Spinal cord (tissue), 10 donors: Measurements from ENCODE around the gene MAJIN. TPM values are rescaled to one million over a fixed set of nuclear protein-coding genes. Genes with fewer than 3 reads are reported as not detected.
A peak's percentile ranks its signal among the peaks of the same experiment; 100 is the strongest.
"Not testable (repeated sequence)": the region's sequence is repeated elsewhere in the genome, so short reads cannot be mapped to it uniquely, and the experiment has no call there.

Source experiments
- DNase-seq, 6 donors: peaks; one replicate each; pipeline versions ENCODE4 v3.0.0 to v3.0.0-alpha.2; 2013 to 2015; ENCODE audit warnings: low spot score in 6 of 6, low read depth in 4 of 6
- H3K27ac ChIP-seq: one replicate; pipeline ENCODE4 v1.5.1; 2013; ENCODE audit warnings: low read depth, low read length, control low read depth
- H3K27me3 ChIP-seq: one replicate; pipeline ENCODE4 v1.6.1; 2013; ENCODE audit warnings: low read length; ENCODE audit not compliant: control insufficient read depth, insufficient read depth
- H3K36me3 ChIP-seq: one replicate; pipeline ENCODE4 v1.6.1; 2013; ENCODE audit warnings: low read length; ENCODE audit not compliant: control insufficient read depth, insufficient read depth
- H3K4me1 ChIP-seq: one replicate; pipeline ENCODE4 v1.6.1; 2013; ENCODE audit warnings: low read length; ENCODE audit not compliant: control insufficient read depth, insufficient read depth
- H3K4me3 ChIP-seq: one replicate; pipeline ENCODE4 v1.5.1; 2013; ENCODE audit warnings: low read depth, low read length, control low read depth
- H3K9me3 ChIP-seq: one replicate; pipeline ENCODE4 v1.6.1; 2013; ENCODE audit warnings: low read length; ENCODE audit not compliant: control insufficient read depth, insufficient read depth
- WGBS: methylation state at CpG from one replicate; pipeline ENCODE4 v1.1.5; 2013; ENCODE audit warnings: missing lambda C conversion rate; ENCODE audit not compliant: insufficient coverage; 5-methylcytosine and 5-hydroxymethylcytosine counted together
- polyA plus RNA-seq, 2 donors: library from polyadenylated mRNA; unstranded; fragments of 120-200 nt; gene quantifications; one replicate each; pipeline ENCODE4 v1.2.1, GENCODE V29; 2013; ENCODE audit not compliant: insufficient read length in 2 of 2
- total RNA-seq, 2 donors: library from RNA; depleted of rRNA in 1 of 2; stranded (reverse); fragments of 120-200 nt in 1 of 2; fragments of >200 nt in 1 of 2; gene quantifications; one replicate each; pipeline versions ENCODE4 v1.2.3 to v1.2.4, GENCODE V29; 2013 to 2014
- donor health status: healthy.

MAJIN gene
- total and polyA plus RNA-seq, 4 donors, result 0.42 to 0.50 TPM; not detected in 2

DNA sequence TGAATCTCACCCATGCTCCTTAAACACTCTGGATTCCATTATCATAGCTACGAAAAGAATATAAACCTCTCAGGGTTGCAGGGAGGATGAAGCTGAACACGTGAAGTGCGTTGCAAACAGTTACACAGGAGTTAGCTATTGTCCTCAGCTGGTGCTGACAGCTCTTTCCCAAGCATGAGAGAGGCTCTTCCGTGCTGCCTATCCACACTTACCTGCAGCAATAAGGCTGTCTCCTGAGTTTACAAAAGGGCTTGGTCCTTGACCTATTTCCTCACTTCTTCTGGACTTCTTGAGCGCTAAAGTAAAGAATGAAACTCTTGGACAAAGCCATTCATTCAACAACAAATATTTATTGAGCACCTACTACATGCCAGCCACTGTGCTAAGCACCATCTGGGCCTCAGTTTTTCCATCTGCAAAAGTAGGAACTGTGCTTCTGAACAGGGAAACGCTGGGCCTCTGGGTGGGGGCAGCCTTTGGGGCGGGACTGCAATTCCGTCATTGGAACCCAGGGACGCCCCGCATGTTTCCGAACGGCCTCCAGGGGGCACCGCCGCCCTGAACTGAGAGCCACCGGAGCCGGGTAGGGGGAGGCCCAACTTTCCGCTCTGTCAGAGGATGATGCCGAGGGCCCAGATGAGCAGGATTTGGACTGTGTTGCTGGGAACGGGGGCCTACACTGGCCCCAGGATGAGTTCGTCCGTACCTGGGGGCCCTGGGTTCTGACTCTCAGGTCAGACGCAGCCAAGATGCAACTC, 41.4 kb upstream of the MAJIN start:
- H3K27me3 ChIP-seq, result no peaks in the 10 kb centered on the region
- H3K4me3 ChIP-seq, result peak overlapping the region; percentile 92
- peaks cover 13% of the 10 kb centered on the region for H3K36me3 ChIP-seq
- H3K4me1 ChIP-seq, result peaks cover 15% of the 10 kb centered on the region
- DNase-seq, result peak in 5 of 6 donors; percentile 62 to 94 (median 75)
- peak overlapping the region; percentile 100 for H3K27ac ChIP-seq
- 16% methylated on average over 22 of the region's 22 CpGs for WGBS
- no peaks in the 10 kb centered on the region for H3K9me3 ChIP-seq

DNA sequence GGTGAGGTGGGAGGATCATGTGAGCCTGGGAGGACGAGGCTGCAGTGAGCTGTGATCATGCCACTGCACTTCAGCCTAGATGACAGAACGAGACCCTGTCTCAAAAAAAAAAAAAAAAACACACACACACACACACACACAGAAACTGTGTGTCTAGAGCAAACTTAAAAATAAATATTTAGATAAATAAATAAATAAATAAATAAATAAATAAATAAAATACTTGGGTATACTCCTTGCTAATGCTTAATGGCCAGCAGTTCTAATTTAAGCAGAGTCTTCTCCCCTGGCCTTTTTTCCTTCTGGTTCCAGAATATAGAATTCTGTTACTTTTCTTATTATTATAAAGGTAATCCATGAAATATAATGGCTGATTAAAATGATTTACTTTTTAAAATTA, 37.0 kb upstream of the MAJIN start:
- H3K27ac ChIP-seq, result no peak overlapping the region
- WGBS, result no CpG with 5 or more reads among the region's 2 CpGs
- H3K9me3 ChIP-seq, result no peaks in the 10 kb centered on the region
- H3K27me3 ChIP-seq, result no peaks in the 10 kb centered on the region
- DNase-seq, result no peak
- H3K36me3 ChIP-seq, result no peaks in the 10 kb centered on the region
- peaks cover 5% of the 10 kb centered on the region for H3K4me1 ChIP-seq
- H3K4me3 ChIP-seq, result no peak overlapping the region

DNA sequence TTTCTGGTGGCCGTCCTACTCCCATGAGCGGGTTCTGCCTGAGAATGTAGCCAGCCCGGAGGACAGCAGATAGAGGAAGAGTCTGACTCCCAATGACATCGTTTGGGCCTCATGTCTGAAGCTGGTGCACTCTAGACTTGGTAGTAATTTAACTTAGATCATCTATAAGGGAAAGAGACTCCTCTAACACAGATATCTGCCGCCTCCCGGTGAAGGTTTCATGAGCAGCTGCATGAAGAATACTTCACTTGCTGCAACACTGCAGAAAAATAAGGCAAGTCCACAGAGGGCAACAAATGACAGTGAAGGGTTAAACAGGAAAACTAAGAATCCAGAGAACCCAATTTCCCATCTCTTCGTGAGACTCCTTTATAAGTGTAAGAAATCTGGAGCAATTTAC, 36.1 kb upstream of the MAJIN start:
- no peak overlapping the region for H3K27ac ChIP-seq
- no peaks in the 10 kb centered on the region for H3K9me3 ChIP-seq
- no peak for DNase-seq
- 57% methylated on average over 3 of the region's 7 CpGs for WGBS
- no peaks in the 10 kb centered on the region for H3K36me3 ChIP-seq
- no peak overlapping the region for H3K4me3 ChIP-seq
- no peaks in the 10 kb centered on the region for H3K27me3 ChIP-seq
- no peaks in the 10 kb centered on the region for H3K4me1 ChIP-seq

DNA sequence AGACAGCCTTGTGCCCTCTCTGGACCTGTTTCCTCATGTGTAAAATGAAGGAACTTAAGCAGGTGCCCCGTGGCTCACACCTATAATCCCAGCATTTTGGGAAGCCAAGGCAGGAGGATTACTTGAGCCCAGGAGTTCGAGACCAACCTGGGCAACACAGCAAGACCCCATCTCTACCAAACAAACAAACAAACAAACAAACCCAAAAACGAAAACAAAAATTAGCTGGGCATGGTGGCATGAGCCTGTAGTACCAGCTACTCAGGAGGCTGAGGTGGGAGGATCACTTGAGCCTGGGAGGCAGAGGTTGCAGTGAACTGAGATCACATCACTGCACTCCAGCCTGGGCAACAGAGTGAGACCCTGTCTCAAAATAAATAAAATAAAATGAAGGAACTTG, 32.1 kb upstream of the MAJIN start:
- not testable (repeated sequence) for H3K27me3 ChIP-seq, H3K4me1 ChIP-seq, DNase-seq, H3K27ac ChIP-seq, H3K36me3 ChIP-seq, H3K4me3 ChIP-seq, H3K9me3 ChIP-seq
- WGBS, result 75% methylated on average over 2 of the region's 3 CpGs

DNA sequence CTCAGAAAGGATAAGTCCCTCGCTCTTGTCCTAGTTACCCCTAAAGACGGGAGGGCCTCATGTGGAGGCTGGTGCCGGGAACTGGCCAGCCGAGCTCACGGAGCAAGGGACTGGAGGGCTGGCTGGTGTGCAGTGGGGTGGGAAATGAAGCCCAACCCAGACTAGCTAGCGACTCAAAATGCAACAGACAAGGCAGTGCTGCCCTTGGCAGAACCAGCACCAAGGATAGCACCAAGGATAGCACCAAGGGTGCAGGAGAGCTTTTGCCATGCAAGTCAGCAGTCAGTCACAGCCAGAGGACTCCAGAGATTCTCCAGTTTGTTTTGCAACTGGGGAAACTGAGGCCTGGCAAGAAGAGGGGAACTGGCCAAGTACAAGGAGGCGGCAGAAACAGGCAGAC, 31.4 kb upstream of the MAJIN start:
- no peaks in the 10 kb centered on the region for H3K9me3 ChIP-seq
- no peaks in the 10 kb centered on the region for H3K36me3 ChIP-seq
- H3K4me1 ChIP-seq, result no peaks in the 10 kb centered on the region
- no peak for DNase-seq
- no peak overlapping the region for H3K4me3 ChIP-seq
- H3K27ac ChIP-seq, result no peak overlapping the region
- WGBS, result 56% methylated on average over 7 of the region's 7 CpGs
- no peaks in the 10 kb centered on the region for H3K27me3 ChIP-seq

DNA sequence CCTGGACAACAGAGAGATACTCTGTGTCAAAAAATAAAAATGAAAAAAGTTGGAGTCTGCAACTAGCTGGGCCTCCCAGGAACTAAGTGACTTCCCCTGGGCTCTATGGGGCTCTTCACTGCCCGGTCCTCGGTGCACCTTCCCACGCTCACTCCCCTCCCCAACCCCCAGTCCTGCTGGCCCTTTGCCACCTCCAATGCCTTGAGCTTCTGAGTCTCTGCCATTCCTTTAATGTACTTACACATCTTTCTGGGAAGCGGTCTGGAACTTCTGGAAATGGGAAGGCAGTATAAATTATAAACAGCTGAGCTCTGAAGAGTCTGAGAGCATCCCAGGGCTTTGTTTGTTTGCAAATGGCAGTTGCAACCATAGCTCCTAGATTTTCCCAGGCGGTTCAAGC, 30.8 kb upstream of the MAJIN start:
- 61% methylated on average over 3 of the region's 5 CpGs for WGBS
- Histone ChIP-seq H3K4me3 (no peak overlapping the region), H3K27me3 (no peaks in the 10 kb centered on the region), H3K36me3 (no peaks in the 10 kb centered on the region), H3K9me3 (no peaks in the 10 kb centered on the region), H3K4me1 (no peaks in the 10 kb centered on the region), H3K27ac (no peak overlapping the region)
- DNase-seq, result no peak

DNA sequence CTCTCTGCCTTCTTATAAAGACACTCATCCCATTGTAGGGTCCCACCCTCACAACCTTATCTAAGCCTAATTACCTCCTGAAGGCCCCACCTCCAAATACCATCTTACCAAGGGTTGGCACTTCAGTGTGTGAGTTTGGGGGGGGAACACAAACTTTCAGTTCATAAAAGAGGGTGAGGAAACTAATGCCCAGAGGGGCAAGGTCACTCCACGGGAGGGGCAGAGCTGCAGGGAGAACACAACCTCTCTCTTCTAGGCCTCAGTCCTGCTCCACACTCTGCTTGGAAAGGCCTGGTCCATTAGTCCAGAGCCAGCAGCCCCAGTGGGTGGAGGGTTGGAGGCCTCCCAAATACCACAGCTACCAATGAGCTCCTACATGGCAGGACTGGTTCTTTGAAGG, 27.6 kb upstream of the MAJIN start:
- H3K9me3 ChIP-seq, result no peaks in the 10 kb centered on the region
- H3K4me3 ChIP-seq, result no peak overlapping the region
- H3K27ac ChIP-seq, result no peak overlapping the region
- no peaks in the 10 kb centered on the region for H3K36me3 ChIP-seq
- no CpG with 5 or more reads among the region's 1 CpG for WGBS
- no peak for DNase-seq
- H3K4me1 ChIP-seq, result peaks cover 10% of the 10 kb centered on the region
- no peaks in the 10 kb centered on the region for H3K27me3 ChIP-seq

DNA sequence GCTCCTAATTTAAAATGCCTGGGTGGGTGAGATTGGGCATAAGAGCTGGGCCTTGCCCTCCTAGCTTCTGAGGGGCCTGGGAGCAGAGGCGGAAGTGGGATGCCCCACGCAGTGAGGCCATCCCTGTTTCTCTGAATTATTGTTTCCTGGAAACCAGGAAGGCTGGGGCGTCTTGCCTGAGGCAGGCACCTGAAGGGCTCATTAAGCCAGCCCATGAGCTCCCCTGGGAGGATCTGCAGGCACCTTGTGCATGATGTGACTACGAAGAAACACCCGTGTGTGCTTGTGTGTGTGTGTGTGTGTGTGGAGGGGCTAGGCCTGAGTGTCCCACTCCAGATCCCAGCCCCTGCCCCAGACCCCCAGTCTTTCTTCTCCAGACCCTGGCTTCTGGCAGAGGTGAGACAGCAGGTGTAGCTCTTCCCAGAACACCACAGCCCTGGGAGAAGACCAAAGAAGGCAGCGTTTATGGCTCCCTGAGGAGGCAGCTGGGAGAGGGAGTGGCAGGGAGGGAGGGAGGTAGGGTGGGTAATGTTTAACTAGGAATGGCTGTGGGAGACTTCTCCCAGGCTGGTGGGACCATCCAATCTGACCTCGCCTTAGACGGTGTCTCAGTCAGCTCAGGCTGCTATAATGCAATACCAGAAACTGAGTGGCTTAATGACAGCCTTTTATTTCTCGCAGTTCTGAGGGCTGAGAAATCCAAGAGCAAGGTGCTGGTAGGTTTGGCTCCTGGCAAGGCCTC, 27.0 kb upstream of the MAJIN start:
- Histone ChIP-seq H3K4me1 (peaks cover 10% of the 10 kb centered on the region), H3K4me3 (no peak overlapping the region), H3K27ac (no peak overlapping the region), H3K36me3 (no peaks in the 10 kb centered on the region), H3K27me3 (no peaks in the 10 kb centered on the region), H3K9me3 (no peaks in the 10 kb centered on the region)
- no peak for DNase-seq
- WGBS, result 68% methylated on average over 7 of the region's 9 CpGs

DNA sequence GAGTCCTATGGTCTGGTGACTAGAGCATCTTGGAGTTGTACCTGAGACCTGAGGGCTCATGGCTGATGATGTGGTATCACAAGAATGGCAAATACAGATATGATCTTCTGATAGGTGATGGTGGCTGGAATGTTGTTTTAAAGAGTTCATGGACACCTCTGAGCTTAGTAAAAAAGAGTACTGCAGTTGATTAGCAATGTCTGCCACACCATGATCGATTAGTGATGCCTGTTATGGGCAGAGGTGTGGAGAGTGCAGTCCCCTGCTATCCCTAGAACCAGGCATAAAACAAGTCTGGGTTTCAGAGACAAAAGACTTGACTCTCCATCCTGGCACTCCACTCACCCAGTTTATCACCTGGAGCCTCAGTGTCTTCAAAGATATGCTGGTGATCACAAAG, 26.2 kb upstream of the MAJIN start:
- no peaks in the 10 kb centered on the region for H3K27me3 ChIP-seq
- no peaks in the 10 kb centered on the region for H3K9me3 ChIP-seq
- peaks cover 10% of the 10 kb centered on the region for H3K4me1 ChIP-seq
- no peak overlapping the region for H3K27ac ChIP-seq
- no peak for DNase-seq
- no CpG with 5 or more reads among the region's 1 CpG for WGBS
- H3K4me3 ChIP-seq, result no peak overlapping the region
- no peaks in the 10 kb centered on the region for H3K36me3 ChIP-seq
